ENCODE measurements around the gene FN3K.

- TF ChIP-seq CTCF (tag by site-specific recombination; IDR thresholded peaks at IDR 0.05) (no peak), MYNN (tag by site-specific recombination; IDR thresholded peaks at IDR 0.05; ENCODE audit: borderline replicate concordance) (no peak), OVOL3 (tag by site-specific recombination; IDR thresholded peaks at IDR 0.05) (no peak), TCF7L2 (IDR thresholded peaks at IDR 0.05; ENCODE audit: borderline replicate concordance, low read depth, low read length) (no peak), KLF16 (tag by site-specific recombination; IDR thresholded peaks at IDR 0.05) (no peak), ZNF350 (tag by site-specific recombination; IDR thresholded peaks at IDR 0.05) (no peak), ZNF488 (tag by site-specific recombination; IDR thresholded peaks at IDR 0.05) (no peak)
These were observed 63.3 kb downstream of the FN3K start for GRCh38 chr17:82798752-82799151.

All from HEK293 (cell line).